K562 (cell line): ENCODE results near the gene LMBR1. TPM values are rescaled to one million over a fixed set of nuclear protein-coding genes. Genes with fewer than 3 reads are reported as not detected.

ENCODE experiments used
- ATAC-seq: fragments of 200-7000 bp; cut with Tn5 transposase; 3 replicates; pipeline ENCODE4 v1.9.1; 2020; ENCODE audit warnings: moderate library complexity
- BruUV-seq: library from RNA; stranded (reverse); fragments of 400-500 nt; replicated peaks from 2 replicates; lab custom pipeline; 2021; lab: Mats Ljungman, UMichigan
- CTCF ChIA-PET: fragments of 300-600 bp; formaldehyde crosslinking; extraction: SDS; loops from one replicate; lab custom pipeline; 2021; ENCODE audit warnings: low intra/inter-chr PET ratio; lab: Yijun Ruan, JAX
- POLR2A ChIA-PET: fragments of 300-600, 350-650 bp; sonication (Branson Sonifier 250); formaldehyde crosslinking; extraction: SDS; loops from one replicate; lab custom pipeline; 2021; ENCODE audit warnings: antibody characterized with exemption, inconsistent platforms; lab: Yijun Ruan, JAX
- DNase-seq, 4 experiments: peaks; one replicate each; pipeline versions ENCODE4 v3.0.0 to v3.0.0-alpha.2; 2011 to 2018; ENCODE audit warnings: low spot score in 3 of 4, mixed read lengths in 3 of 4; ENCODE audit errors: extremely low read depth in 1 of 4
- FAIRE-seq: peaks from 2 replicates; lab custom pipeline; 2011; peaks lifted over from hg19 to GRCh38; lab: Jason Lieb, UNC
- H2AFZ ChIP-seq: 2 replicates; pipeline ENCODE4 v1.6.0; 2011; ENCODE audit warnings: low read depth, low read length, control low read depth, inconsistent platforms
- H3K27ac ChIP-seq: fragments of 200-600 bp; 3 replicates; pipeline ENCODE4 v1.8.0; 2011; ENCODE audit warnings: low read depth, mild to moderate bottlenecking, control low read depth, inconsistent platforms, low read length, moderate library complexity, mixed read lengths; ENCODE audit errors: extremely low read depth
- H3K27me3 ChIP-seq, 2 experiments: fragments of 300-600 bp in 1 of 2; 2 replicates in 1 of 2; 3 replicates in 1 of 2; pipeline versions ENCODE4 v1.6.0 to v1.8.0; 2011; ENCODE audit warnings: inconsistent platforms in 2 of 2, low read length in 2 of 2, mild to moderate bottlenecking in 1 of 2, mixed read lengths in 1 of 2, moderate library complexity in 1 of 2; ENCODE audit not compliant: control insufficient read depth in 2 of 2, insufficient read depth in 2 of 2
- H3K36me3 ChIP-seq: fragments of 300-600 bp; 3 replicates; pipeline ENCODE4 v1.8.0; 2011; ENCODE audit warnings: mild to moderate bottlenecking, low read length, inconsistent platforms; ENCODE audit not compliant: control insufficient read depth, insufficient read depth
- H3K4me1 ChIP-seq, 2 experiments: fragments of 200-600 bp in 1 of 2; replicated peaks in 1 of 2; 2 replicates in 1 of 2; 3 replicates in 1 of 2; pipeline versions ENCODE4 v1.5.1 to v1.8.0; 2011; ENCODE audit warnings: inconsistent platforms in 2 of 2, low read length in 2 of 2, mild to moderate bottlenecking in 1 of 2, mixed read lengths in 1 of 2, moderate library complexity in 1 of 2; ENCODE audit not compliant: control insufficient read depth in 2 of 2, insufficient read depth in 2 of 2
- H3K4me2 ChIP-seq: 2 replicates; pipeline ENCODE4 v1.6.1; 2011; ENCODE audit warnings: low read length, control low read depth, inconsistent platforms, mixed read lengths; ENCODE audit not compliant: insufficient read depth
- H3K4me3 ChIP-seq: fragments of 200-600 bp; sonication (generic), shearing (Covaris generic); 2 replicates; pipeline ENCODE4 v1.5.1; 2016; ENCODE audit warnings: control low read depth, inconsistent platforms
- H3K79me2 ChIP-seq: fragments of 200-600 bp; 3 replicates; pipeline ENCODE4 v1.8.0; 2011; ENCODE audit warnings: low read length, inconsistent platforms; ENCODE audit not compliant: control insufficient read depth, insufficient read depth
- H3K9ac ChIP-seq, 2 experiments: 2 replicates each; pipeline versions ENCODE4 v1.6.0 to v1.6.1; 2011; ENCODE audit warnings: low read depth in 2 of 2, low read length in 2 of 2, control low read depth in 1 of 2, inconsistent platforms in 1 of 2, mild to moderate bottlenecking in 1 of 2, mixed read lengths in 1 of 2; ENCODE audit not compliant: insufficient read depth in 1 of 2
- H3K9me1 ChIP-seq: one replicate; pipeline ENCODE4 v1.6.0; 2011; ENCODE audit warnings: inconsistent platforms, mild to moderate bottlenecking, low read length, moderate library complexity; ENCODE audit not compliant: control insufficient read depth, insufficient read depth
- H3K9me3 ChIP-seq: replicated peaks from 2 replicates; pipeline ENCODE4 v1.5.1; 2011; ENCODE audit warnings: low read depth, low read length, inconsistent platforms; ENCODE audit not compliant: control insufficient read depth, insufficient read depth
- H4K20me1 ChIP-seq: replicated peaks from 2 replicates; pipeline ENCODE4 v1.6.1; 2011; ENCODE audit warnings: low read length, inconsistent platforms, mixed read lengths; ENCODE audit not compliant: control insufficient read depth, insufficient read depth
- CREBBP ChIP-seq: IDR thresholded peaks from one replicate; pipeline ENCODE4 v1.6.1; 2012; ENCODE audit warnings: low read depth, mild to moderate bottlenecking, control low read depth, inconsistent platforms, low read length
- DDX20 ChIP-seq: fragments of 450-650 bp; IDR thresholded peaks from 2 replicates; pipeline ENCODE4 v1.6.1; 2016; ENCODE audit warnings: missing genetic modification characterization, low read depth, mild to moderate bottlenecking, missing compliant biosample characterization, moderate library complexity
- FOSL1 ChIP-seq: fragments of 200-800 bp; sonication (Bioruptor generic); conservative IDR thresholded peaks from 2 replicates; pipeline ENCODE4 v1.6.1; 2016; ENCODE audit warnings: missing genetic modification characterization, missing compliant biosample characterization
- HOXB6 ChIP-seq: fragments of 250-450 bp; sonication (Bioruptor Pico); IDR thresholded peaks from 2 replicates; pipeline ENCODE4 v1.5.1; 2022; ENCODE audit warnings: mild to moderate bottlenecking, borderline replicate concordance
- PRMT5 ChIP-seq: sonication (generic); formaldehyde crosslinking; IDR thresholded peaks from 2 replicates; pipeline ENCODE4 v1.5.0; 2020; ENCODE audit warnings: missing genetic modification reagents
- SRSF7 ChIP-seq: fragments of 200-400 bp; formaldehyde crosslinking; optimal IDR thresholded peaks from 2 replicates; pipeline ENCODE3; 2017; ENCODE audit warnings: mild to moderate bottlenecking, low read depth, low read length
- ZNF707 ChIP-seq: fragments of 250-450 bp; sonication (Bioruptor Pico); conservative IDR thresholded peaks from 2 replicates; pipeline ENCODE4 v1.8.0; 2022; ENCODE audit warnings: inconsistent platforms, mild to moderate bottlenecking, moderate library complexity
- in situ Hi-C: fragments of 300-500 bp; cut with MboI; formaldehyde crosslinking; loops from 4 replicates; pipeline ENCODE4 v1.15.0; 2018; ENCODE audit warnings: inconsistent platforms, mixed read lengths
- intact Hi-C: fragments of 100-400 bp; cut with micrococcal nuclease; formaldehyde crosslinking; loops from 2 replicates; pipeline ENCODE4 v1.14.2; 2022
- polyA plus RNA-seq, 8 experiments: library from polyadenylated mRNA; depleted of rRNA in 4 of 8; stranded (reverse) in 5 of 8; unstranded in 3 of 8; fragments of >200 nt; fragmentation: Nextera tagmentation in 2 of 8; fragmentation: Illumina TruSeq in 1 of 8; extraction: Ambion mirVana in 2 of 8; extraction: Trizol in 1 of 8; gene quantifications; 2 replicates each; pipeline versions ENCODE4 v1.2.1 to v1.2.3, GENCODE V29; 2011 to 2014; ENCODE audit warnings: inconsistent platforms in 1 of 8, missing spikeins in 1 of 8
- total RNA-seq, 7 experiments: library from RNA; depleted of rRNA in 6 of 7; stranded (reverse); fragments of >200 nt in 6 of 7; fragmentation: Illumina TruSeq in 2 of 7; extraction: Trizol in 2 of 7; gene quantifications; 2 replicates each; pipeline versions ENCODE4 v1.2.1 to v1.2.3, GENCODE V29; 2011 to 2021; ENCODE audit warnings: low replicate concordance in 1 of 7
- TF ChIP-seq, protein P1 (sequence below): sonication (generic); formaldehyde crosslinking; IDR thresholded peaks from 2 replicates; pipeline ENCODE4 v1.5.0; 2020; ENCODE audit warnings: missing genetic modification reagents
- TF ChIP-seq, protein P2 (sequence below): fragments of 450-650 bp; IDR thresholded peaks from 2 replicates; pipeline ENCODE4 v1.6.1; 2016; ENCODE audit warnings: low read depth

LMBR1 gene
- total and polyA plus RNA-seq, 9 of the 15 experiments (the other 6 are each of a cell fraction or from before 2014, with no cell fraction given), result 7.7 to 90.0 (median 59.9) TPM

DNA sequence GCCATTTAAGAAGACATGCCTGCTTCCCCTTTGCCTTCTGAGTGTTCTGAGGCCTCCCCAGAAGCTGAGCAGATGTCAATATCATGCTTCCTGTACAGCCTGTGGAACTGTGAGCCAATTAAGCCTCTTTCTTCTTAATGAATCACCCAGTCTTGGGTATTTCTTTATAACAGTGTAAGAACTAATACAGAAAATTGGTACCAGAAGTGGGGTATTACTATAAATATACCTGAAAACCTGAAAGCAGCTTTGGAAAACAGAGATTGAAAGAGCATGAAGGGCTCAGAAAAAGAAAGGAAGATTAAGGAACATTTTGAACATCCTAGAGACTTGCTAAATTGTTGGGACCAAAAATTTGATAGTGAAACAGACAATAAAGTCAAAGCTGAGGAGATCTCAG is 264.4 kb downstream of the LMBR1 start:
- H3K4me3 ChIP-seq, result no peak overlapping the region
- H3K4me1 ChIP-seq, result no peaks in the 10 kb centered on the region
- no peak overlapping the region for H3K27ac ChIP-seq
- BruUV-seq, result no TSS peak
- DNase-seq (no peak), ATAC-seq (no peak), FAIRE-seq (no peak)
- no peaks in the 10 kb centered on the region for H4K20me1 ChIP-seq
- TF ChIP-seq ZNF707 (CRISPR knock-in tag), result peak; percentile 90
- TF ChIP-seq, protein P1, sequence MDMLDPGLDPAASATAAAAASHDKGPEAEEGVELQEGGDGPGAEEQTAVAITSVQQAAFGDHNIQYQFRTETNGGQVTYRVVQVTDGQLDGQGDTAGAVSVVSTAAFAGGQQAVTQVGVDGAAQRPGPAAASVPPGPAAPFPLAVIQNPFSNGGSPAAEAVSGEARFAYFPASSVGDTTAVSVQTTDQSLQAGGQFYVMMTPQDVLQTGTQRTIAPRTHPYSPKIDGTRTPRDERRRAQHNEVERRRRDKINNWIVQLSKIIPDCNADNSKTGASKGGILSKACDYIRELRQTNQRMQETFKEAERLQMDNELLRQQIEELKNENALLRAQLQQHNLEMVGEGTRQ (CRISPR knock-in tag), result no peak
- no peak for TF ChIP-seq SRSF7
- TF ChIP-seq CREBBP, result no peak
- TF ChIP-seq FOSL1 (tag), result no peak
- no peak for TF ChIP-seq HOXB6 (CRISPR knock-in tag)
- TF ChIP-seq, protein P2, sequence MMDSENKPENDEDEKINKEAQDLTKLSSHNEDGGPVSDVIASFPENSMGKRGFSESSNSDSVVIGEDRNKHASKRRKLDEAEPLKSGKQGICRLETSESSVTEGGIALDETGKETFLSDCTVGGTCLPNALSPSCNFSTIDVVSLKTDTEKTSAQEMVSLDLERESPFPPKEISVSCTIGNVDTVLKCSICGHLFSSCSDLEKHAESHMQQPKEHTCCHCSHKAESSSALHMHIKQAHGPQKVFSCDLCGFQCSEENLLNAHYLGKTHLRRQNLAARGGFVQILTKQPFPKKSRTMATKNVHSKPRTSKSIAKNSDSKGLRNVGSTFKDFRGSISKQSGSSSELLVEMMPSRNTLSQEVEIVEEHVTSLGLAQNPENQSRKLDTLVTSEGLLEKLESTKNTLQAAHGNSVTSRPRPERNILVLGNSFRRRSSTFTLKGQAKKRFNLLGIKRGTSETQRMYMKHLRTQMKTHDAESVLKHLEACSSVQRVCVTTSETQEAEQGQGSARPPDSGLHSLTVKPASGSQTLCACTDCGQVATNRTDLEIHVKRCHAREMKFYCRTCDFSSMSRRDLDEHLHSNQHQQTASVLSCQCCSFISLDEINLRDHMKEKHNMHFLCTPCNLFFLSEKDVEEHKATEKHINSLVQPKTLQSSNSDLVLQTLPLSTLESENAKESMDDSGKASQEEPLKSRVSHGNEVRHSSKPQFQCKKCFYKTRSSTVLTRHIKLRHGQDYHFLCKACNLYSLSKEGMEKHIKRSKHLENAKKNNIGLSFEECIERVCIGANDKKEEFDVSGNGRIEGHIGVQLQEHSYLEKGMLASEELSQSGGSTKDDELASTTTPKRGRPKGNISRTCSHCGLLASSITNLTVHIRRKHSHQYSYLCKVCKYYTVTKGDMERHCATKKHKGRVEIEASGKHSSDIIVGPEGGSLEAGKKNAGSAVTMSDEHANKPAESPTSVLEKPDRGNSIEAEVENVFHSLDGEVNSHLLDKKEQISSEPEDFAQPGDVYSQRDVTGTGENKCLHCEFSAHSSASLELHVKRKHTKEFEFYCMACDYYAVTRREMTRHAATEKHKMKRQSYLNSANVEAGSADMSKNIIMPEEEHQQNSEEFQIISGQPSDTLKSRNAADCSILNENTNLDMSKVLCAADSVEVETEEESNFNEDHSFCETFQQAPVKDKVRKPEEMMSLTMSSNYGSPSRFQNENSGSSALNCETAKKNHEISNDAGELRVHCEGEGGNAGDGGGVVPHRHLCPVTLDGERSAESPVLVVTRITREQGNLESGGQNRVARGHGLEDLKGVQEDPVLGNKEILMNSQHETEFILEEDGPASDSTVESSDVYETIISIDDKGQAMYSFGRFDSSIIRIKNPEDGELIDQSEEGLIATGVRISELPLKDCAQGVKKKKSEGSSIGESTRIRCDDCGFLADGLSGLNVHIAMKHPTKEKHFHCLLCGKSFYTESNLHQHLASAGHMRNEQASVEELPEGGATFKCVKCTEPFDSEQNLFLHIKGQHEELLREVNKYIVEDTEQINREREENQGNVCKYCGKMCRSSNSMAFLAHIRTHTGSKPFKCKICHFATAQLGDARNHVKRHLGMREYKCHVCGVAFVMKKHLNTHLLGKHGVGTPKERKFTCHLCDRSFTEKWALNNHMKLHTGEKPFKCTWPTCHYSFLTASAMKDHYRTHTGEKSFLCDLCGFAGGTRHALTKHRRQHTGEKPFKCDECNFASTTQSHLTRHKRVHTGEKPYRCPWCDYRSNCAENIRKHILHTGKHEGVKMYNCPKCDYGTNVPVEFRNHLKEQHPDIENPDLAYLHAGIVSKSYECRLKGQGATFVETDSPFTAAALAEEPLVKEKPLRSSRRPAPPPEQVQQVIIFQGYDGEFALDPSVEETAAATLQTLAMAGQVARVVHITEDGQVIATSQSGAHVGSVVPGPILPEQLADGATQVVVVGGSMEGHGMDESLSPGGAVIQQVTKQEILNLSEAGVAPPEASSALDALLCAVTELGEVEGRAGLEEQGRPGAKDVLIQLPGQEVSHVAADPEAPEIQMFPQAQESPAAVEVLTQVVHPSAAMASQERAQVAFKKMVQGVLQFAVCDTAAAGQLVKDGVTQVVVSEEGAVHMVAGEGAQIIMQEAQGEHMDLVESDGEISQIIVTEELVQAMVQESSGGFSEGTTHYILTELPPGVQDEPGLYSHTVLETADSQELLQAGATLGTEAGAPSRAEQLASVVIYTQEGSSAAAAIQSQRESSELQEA, result no peak
- TF ChIP-seq PRMT5 (CRISPR knock-in tag), result no peak
- TF ChIP-seq DDX20 (tag), result no peak
- no peaks in the 10 kb centered on the region for H3K9me1 ChIP-seq
- intact Hi-C loops, result no loop called here
- CTCF ChIA-PET, result no interaction called here
- no peaks in the 10 kb centered on the region for H3K79me2 ChIP-seq
- no peaks in the 10 kb centered on the region for H3K36me3 ChIP-seq
- H3K4me2 ChIP-seq, result no peak overlapping the region
- H3K27me3 ChIP-seq, result no peaks in the 10 kb centered on the region
- POLR2A ChIA-PET, result interaction anchor here (1.7 kb wide), 1 partner anchor 13 kb away, joined by 4 read pairs; no protein-coding TSS in a partner anchor
- peaks cover 7% of the 10 kb centered on the region; the same call in 1 of the 2 replicates for H3K9me3 ChIP-seq
- in situ Hi-C loops, result no loop called here
- no peak overlapping the region for H3K9ac ChIP-seq
- H2AFZ ChIP-seq, result no peak overlapping the region
